NCI-H1436 (cell line): ENCODE measurements around the gene VSIG10L.

Experiments
- DNase-seq: peaks from one replicate; lab custom pipeline; 2025; lab: John Stamatoyannopoulos, UW

Gene VSIG10L

DNA sequence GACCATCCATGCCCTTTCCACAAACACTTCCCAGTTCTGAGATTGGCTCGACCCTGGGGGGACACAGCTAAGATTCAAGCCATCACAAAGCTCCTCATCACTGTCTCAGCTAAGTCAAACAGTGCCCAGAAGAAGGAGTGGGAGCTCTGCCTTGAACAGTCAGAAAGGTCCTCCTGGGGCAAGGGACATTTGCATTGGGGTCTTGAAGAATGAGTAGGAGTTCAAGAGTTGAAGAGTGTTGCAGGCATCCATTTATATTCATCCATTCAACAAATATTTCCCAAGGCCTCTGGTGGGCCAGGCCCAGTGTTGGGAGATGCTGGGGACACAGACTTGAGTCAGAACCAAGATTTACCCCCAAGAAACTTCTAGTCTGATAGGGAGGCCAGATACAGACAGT lies 24.0 kb downstream of the VSIG10L start:
- no peak for DNase-seq

- DNase-seq = no peak
Measured at GRCh38 chr19:51317376-51317775, 24.6 kb downstream of the VSIG10L start.

DNA sequence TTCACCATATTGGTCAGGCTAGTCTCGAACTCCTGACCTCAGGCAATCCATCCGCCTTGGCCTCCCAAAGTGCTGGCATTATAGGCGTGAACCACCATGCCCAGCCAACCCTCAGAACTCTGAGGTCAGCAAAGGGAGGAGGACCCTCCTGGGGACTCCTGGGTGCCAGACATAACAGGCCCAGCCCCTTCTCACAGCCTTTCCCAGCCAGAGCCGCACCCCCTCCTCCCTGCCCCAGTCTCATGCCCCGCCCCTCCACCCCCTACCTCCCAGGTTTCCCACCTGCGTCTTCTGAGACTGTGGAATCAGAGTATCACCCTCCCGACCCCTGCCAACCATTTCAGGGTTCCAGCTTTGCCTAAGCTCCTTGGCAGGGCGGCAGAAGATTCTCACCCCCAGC lies 25.3 kb downstream of the VSIG10L start:
- DNase-seq = no peak

DNA sequence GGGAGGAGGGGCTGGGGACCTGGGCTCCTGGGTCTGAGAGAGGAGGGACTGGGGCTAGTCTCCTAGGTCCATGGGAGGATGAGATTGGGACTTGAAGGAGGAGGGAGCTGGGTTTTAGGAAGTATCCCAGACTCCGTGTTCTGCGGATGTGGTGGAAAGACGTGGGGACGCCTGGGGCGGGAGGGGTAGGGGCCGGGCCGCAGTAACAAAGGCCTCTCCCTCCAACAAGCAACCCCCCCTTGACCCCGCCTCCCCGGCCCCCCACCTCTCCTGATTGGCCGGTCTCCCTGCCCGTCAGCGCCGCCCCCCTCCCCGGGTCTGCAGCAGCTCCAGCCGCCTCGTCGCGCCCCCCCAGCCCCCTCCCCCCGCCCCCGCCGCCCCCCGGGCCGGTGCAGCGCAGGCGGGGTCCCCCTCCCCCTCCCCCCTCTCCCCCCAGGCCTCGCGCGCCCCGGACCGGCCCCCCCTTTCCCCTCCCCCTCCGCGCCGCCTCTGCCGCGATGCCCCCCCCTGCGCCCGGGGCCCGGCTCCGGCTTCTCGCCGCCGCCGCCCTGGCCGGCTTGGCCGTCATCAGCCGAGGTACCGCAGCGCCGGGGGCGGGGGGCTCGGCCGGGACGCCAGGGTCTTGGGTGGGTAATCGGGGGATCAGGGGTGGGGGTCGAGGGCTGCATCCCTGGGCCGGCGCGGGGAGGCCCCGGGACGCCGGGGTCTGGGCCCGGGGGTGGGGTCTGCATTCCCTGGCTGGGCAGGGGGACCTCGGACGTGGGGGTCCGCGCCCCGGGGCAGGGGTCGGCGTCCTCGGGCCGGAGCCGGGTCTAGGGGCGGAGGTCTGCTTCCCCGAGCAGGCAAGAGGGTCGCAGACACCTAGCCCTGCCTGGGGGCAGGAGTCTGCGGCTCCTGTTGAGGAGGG lies 30.3 kb downstream of the VSIG10L start, which contains the start of gene IGLON5:
Gene IGLON5 (plus strand): TSS at position 294 of the 907 bp plus-strand sequence. CDS start 204 bp downstream, at position 498.
- DNase-seq = no peak

- DNase-seq = no peak
Measured at GRCh38 chr19:51305479-51305878, 36.5 kb downstream of the VSIG10L start.

GRCh38 chr19:51301266-51301665 lies 40.7 kb downstream of the VSIG10L start:
- no peak for DNase-seq

- no peak for DNase-seq
Measured at GRCh38 chr19:51297406-51297805, 44.5 kb downstream of the VSIG10L start.

- no peak for DNase-seq
Measured at GRCh38 chr19:51296336-51297093, 45.4 kb downstream of the VSIG10L start.

DNA sequence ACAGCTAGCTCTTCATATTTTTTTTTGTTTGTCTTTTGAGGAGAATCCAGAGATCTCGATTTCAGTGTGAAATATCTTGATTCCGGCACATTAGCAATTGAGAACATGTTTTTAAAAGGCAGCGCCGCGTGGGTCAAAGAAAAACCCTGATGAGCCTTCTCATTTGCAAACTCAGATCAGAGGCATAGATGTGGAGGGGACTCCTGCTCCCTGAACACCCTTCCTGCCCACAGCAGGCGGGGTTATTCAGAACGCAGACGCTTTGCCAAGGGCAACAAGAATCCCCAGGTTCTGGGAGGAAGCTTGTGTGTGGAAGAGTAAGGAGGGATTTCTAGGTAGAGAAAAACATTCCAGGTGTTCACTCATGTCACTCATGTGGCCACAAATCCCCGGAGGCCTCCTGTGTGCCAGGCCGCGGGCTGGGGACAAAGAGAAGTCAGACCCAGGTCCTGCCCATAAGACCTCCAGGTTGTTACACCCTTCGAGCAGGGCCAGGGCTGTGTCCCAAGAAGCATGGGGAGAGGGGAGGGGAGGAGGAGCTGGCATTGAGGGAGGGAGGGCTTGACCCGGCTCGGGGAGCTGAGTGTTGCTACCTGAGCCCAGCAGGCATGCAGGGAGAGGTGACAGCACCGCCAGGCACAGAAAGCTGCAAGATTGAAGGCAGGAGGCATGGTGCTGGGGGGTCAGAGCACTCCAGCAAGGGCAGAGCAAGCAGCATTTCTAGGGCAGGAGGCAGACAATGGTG lies 46.4 kb downstream of the VSIG10L start:
- no peak for DNase-seq

GRCh38 chr19:51294977-51295375 lies 47.0 kb downstream of the VSIG10L start:
- no peak for DNase-seq

- no peak for DNase-seq
Measured at GRCh38 chr19:51294211-51294976, 47.5 kb downstream of the VSIG10L start.

DNA sequence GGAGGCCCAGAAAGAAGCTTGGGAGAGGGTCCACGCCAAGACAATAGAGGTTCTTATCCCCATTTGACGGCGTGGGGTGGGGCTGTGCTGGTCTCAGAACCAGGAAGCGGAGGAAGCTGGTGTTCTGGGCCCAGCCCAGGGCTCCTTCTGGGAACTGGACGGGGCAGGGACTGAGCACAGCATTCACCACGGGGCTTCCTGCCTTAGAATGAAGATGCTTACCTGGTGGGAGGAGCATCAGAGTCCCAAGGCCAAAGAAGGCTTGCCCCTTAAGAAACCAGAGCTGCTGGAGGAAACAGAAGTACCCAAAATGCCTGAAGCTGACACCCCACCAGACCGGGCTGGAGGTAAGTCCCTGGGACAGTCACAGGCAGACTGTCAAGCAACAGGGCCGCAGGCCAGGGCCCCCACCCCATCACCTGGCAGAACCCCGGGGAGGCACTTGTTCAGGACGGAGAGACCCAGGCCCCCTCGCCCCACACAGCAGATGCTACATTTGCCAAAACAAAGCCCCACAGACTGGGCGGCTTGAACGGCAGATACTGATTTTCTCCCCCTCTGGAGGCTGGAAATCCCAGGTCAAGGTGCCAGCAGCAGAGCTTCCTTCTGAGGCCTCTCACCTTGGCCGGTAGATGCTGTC lies 48.2 kb downstream of the VSIG10L start:
- DNase-seq = no peak

DNA sequence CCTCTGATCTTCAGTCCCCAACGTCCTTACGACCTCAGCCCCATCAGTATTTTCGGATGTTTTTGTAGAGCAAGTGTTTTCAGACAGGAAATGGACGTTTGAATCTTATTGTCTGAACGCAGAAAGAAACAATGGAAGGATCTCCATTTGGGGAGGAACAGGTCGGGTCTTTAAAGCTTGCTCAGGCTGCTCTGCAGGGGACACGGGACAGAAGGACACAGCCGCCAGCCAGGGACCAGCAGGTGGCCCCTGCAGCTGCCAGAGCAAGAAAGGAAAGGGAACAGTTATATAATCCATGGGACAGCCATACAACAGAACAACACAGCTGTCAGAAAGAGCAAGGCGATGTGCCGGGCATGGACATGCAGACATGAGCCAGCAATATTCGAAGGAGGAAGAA lies 49.0 kb downstream of the VSIG10L start:
- DNase-seq = no peak

- no peak for DNase-seq
Measured at GRCh38 chr19:51289635-51290034, 52.3 kb downstream of the VSIG10L start.

- DNase-seq = no peak
Measured at GRCh38 chr19:51285682-51286081, 56.3 kb downstream of the VSIG10L start.

DNA sequence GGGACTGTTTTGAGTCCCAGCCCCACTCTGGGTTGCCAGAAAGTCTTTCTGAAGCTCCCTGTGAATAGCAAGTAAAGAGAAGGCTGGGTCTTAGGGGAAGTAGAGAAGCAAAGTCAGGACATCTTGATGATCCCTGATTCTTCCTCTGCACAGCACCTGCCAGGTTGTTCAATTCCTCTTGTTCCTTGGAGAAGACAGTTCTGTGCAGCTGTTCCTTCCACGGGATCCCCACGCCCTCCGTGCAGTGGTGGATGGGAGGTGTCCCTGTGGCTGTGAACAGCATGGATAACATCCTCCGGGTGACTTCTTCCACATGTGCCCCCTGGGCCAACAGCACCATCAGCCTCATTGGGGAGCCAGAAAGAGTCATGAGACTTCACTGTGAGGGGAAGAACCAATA lies 59.6 kb downstream of the VSIG10L start:
- DNase-seq = no peak
